CD1c-positive myeloid dendritic cell (primary cell): ENCODE results near the gene FXR2.
A peak's percentile ranks its signal among the peaks of the same experiment; 100 is the strongest.
"Not testable (repeated sequence)": the region's sequence is repeated elsewhere in the genome, so short reads cannot be mapped to it uniquely, and the experiment has no call there.

ENCODE experiments used
- DNase-seq: peaks from one replicate; pipeline ENCODE4 v3.0.0-alpha.2; 2016; ENCODE audit errors: extremely low spot score

Gene FXR2

GRCh38 chr17:7629939-7630571 lies 15.4 kb upstream of the FXR2 start, which contains the start of gene SHBG:
Gene SHBG, plus strand, starts transcription at chr17:7630135. Its CDS starts 38 bp downstream, at chr17:7630173.
- no peak for DNase-seq

- DNase-seq: peak; percentile 92
Observed at GRCh38 chr17:7627250-7628121, 12.8 kb upstream of the FXR2 start, which contains the start of gene SAT2. Gene SAT2, minus strand, starts transcription at chr17:7627821. Its CDS starts 186 bp downstream, at chr17:7627635.

- DNase-seq: no peak
Observed at GRCh38 chr17:7626956-7627249, 12.2 kb upstream of the FXR2 start.

- DNase-seq: peak; percentile 78
Observed at GRCh38 chr17:7626307-7626706, 11.6 kb upstream of the FXR2 start.

GRCh38 chr17:7625749-7626148 lies 11.1 kb upstream of the FXR2 start:
- not testable (repeated sequence) for DNase-seq

- no peak for DNase-seq
Observed at GRCh38 chr17:7623661-7624060, 9.0 kb upstream of the FXR2 start.

GRCh38 chr17:7620835-7621234 lies 6.1 kb upstream of the FXR2 start:
- no peak for DNase-seq

- no peak for DNase-seq
Observed at GRCh38 chr17:7618608-7619007, 3.9 kb upstream of the FXR2 start.

- DNase-seq: no peak
Observed at GRCh38 chr17:7615265-7615747, 609 bp upstream of the FXR2 start.

GRCh38 chr17:7613769-7614424 lies 800 bp downstream of the FXR2 start:
- DNase-seq: no peak

GRCh38 chr17:7612294-7612640 lies 2.4 kb downstream of the FXR2 start:
- no peak for DNase-seq

GRCh38 chr17:7611635-7612293 lies 2.9 kb downstream of the FXR2 start:
- no peak for DNase-seq

GRCh38 chr17:7610641-7611040 lies 4.1 kb downstream of the FXR2 start:
- DNase-seq: no peak

- no peak for DNase-seq
Observed at GRCh38 chr17:7606280-7606679, 8.4 kb downstream of the FXR2 start.

GRCh38 chr17:7597561-7597960 lies 17.1 kb downstream of the FXR2 start:
- DNase-seq: not testable (repeated sequence)

- no peak for DNase-seq
Observed at GRCh38 chr17:7593296-7593695, 21.4 kb downstream of the FXR2 start.

- no peak for DNase-seq
Observed at GRCh38 chr17:7592422-7593021, 22.2 kb downstream of the FXR2 start.

- DNase-seq: no peak
Observed at GRCh38 chr17:7591596-7591995, 23.1 kb downstream of the FXR2 start.

GRCh38 chr17:7590743-7591142 lies 24.0 kb downstream of the FXR2 start:
- no peak for DNase-seq

- DNase-seq: no peak
Observed at GRCh38 chr17:7589891-7590691, 24.6 kb downstream of the FXR2 start, which contains the start of gene SOX15. Gene SOX15, minus strand, starts transcription at chr17:7590094. Its CDS starts 418 bp downstream, at chr17:7589676.
